Hippocampal formation (tissue), 2 donors: Measurements from ENCODE around the gene ST3GAL6.
A peak's percentile ranks its signal among the peaks of the same experiment; 100 is the strongest.
"Not testable (repeated sequence)": the region's sequence is repeated elsewhere in the genome, so short reads cannot be mapped to it uniquely, and the experiment has no call there.

Source experiments
- DNase-seq, 2 donors: peaks; one replicate each; lab custom pipeline; 2025; lab: John Stamatoyannopoulos, UW

Gene ST3GAL6

GRCh38 chr3:98805571-98805970, 42.4 kb downstream of the ST3GAL6 start:
- DNase-seq: no peak

- DNase-seq: no peak
These were observed 43.4 kb downstream of the ST3GAL6 start for GRCh38 chr3:98806521-98806920.

GRCh38 chr3:98807011-98807410, 43.9 kb downstream of the ST3GAL6 start:
- no peak for DNase-seq

GRCh38 chr3:98807561-98807960, 44.4 kb downstream of the ST3GAL6 start:
- no peak for DNase-seq

- DNase-seq: no peak
These were observed 44.9 kb downstream of the ST3GAL6 start for GRCh38 chr3:98808071-98808470.

- no peak for DNase-seq
These were observed 46.4 kb downstream of the ST3GAL6 start for GRCh38 chr3:98809557-98809956.

- no peak for DNase-seq
These were observed 47.9 kb downstream of the ST3GAL6 start for GRCh38 chr3:98811048-98811447.

GRCh38 chr3:98812851-98813374, 49.8 kb downstream of the ST3GAL6 start:
- DNase-seq: peak in 1 of 2 donors; percentile 75

- no peak for DNase-seq
These were observed 51.8 kb downstream of the ST3GAL6 start for GRCh38 chr3:98814817-98815420.

GRCh38 chr3:98817547-98818041, 54.5 kb downstream of the ST3GAL6 start:
- peak in 1 of 2 donors; percentile 83 for DNase-seq

GRCh38 chr3:98821063-98821462, 57.9 kb downstream of the ST3GAL6 start:
- DNase-seq: no peak

- DNase-seq: no peak
These were observed 60.7 kb downstream of the ST3GAL6 start for GRCh38 chr3:98823791-98824190.

GRCh38 chr3:98824256-98824655, 61.1 kb downstream of the ST3GAL6 start:
- no peak for DNase-seq

GRCh38 chr3:98826126-98826525, 63.0 kb downstream of the ST3GAL6 start:
- no peak for DNase-seq

GRCh38 chr3:98827221-98827920, 64.2 kb downstream of the ST3GAL6 start:
- DNase-seq: no peak

GRCh38 chr3:98829246-98829832, 66.2 kb downstream of the ST3GAL6 start:
- no peak for DNase-seq

- not testable (repeated sequence) for DNase-seq
These were observed 67.9 kb downstream of the ST3GAL6 start for GRCh38 chr3:98831060-98831459.

- DNase-seq: no peak
These were observed 76.7 kb downstream of the ST3GAL6 start for GRCh38 chr3:98839846-98840245.

- DNase-seq: no peak
These were observed 80.3 kb downstream of the ST3GAL6 start for GRCh38 chr3:98843266-98843959.
